Liver (tissue), 9 donors: ENCODE measurements around the gene RGS7. TPM values are rescaled to one million over a fixed set of nuclear protein-coding genes. Genes with fewer than 3 reads are reported as not detected.

ENCODE experiments used
- DNase-seq: peaks from one replicate; pipeline ENCODE4 v3.0.0-alpha.2; 2017; ENCODE audit warnings: low spot score
- H3K27ac ChIP-seq, 2 donors: one replicate each; pipeline ENCODE4 v1.7.0; 2013; ENCODE audit warnings: inconsistent platforms in 2 of 2, low read length in 2 of 2, control low read depth in 1 of 2, low read depth in 1 of 2, mild to moderate bottlenecking in 1 of 2
- H3K27me3 ChIP-seq, 4 donors: one replicate each; pipeline versions ENCODE4 v1.6.1 to v1.7.0; 2013; ENCODE audit warnings: low read length in 3 of 4, inconsistent platforms in 1 of 4, mild to moderate bottlenecking in 1 of 4, moderate library complexity in 1 of 4; ENCODE audit not compliant: control insufficient read depth in 4 of 4, insufficient read depth in 4 of 4
- H3K36me3 ChIP-seq, 4 donors: one replicate each; pipeline versions ENCODE4 v1.6.1 to v1.7.0; 2013; ENCODE audit warnings: low read length in 3 of 4, mild to moderate bottlenecking in 3 of 4, low read depth in 1 of 4, moderate library complexity in 1 of 4; ENCODE audit not compliant: control insufficient read depth in 4 of 4, insufficient read depth in 3 of 4
- H3K4me1 ChIP-seq, 4 donors: one replicate each; pipeline versions ENCODE4 v1.6.1 to v1.7.0; 2013; ENCODE audit warnings: low read length in 3 of 4, mild to moderate bottlenecking in 3 of 4, moderate library complexity in 1 of 4; ENCODE audit not compliant: control insufficient read depth in 4 of 4, insufficient read depth in 4 of 4
- H3K4me3 ChIP-seq, 3 donors: one replicate each; pipeline versions ENCODE4 v1.6.1 to v1.7.0; 2013; ENCODE audit warnings: low read length in 3 of 3, control low read depth in 1 of 3, low read depth in 1 of 3, mild to moderate bottlenecking in 1 of 3
- H3K9ac ChIP-seq, 2 donors: one replicate each; pipeline ENCODE4 v1.7.0; 2013; ENCODE audit warnings: low read length in 2 of 2, mild to moderate bottlenecking in 2 of 2, moderate library complexity in 2 of 2, control low read depth in 1 of 2, low read depth in 1 of 2
- H3K9me3 ChIP-seq, 4 donors: one replicate each; pipeline versions ENCODE4 v1.6.1 to v1.7.0; 2013; ENCODE audit warnings: low read length in 3 of 4; ENCODE audit not compliant: control insufficient read depth in 4 of 4
- EGR1 ChIP-seq, 2 donors: IDR thresholded peaks; 2 replicates each; pipeline ENCODE4 v1.6.1; 2016 to 2018; ENCODE audit warnings: antibody characterized with exemption in 2 of 2, low read depth in 2 of 2
- FOXA1 ChIP-seq: IDR thresholded peaks from 2 replicates; pipeline ENCODE4 v1.6.1; 2016; ENCODE audit warnings: antibody characterized with exemption
- FOXA2 ChIP-seq: IDR thresholded peaks from 2 replicates; pipeline ENCODE4 v1.6.1; 2016; ENCODE audit warnings: antibody characterized with exemption
- GABPA ChIP-seq, 2 donors: IDR thresholded peaks in 1 of 2; conservative IDR thresholded peaks in 1 of 2; 2 replicates each; pipeline ENCODE4 v1.6.1; 2016; ENCODE audit warnings: antibody characterized with exemption in 2 of 2, mild to moderate bottlenecking in 1 of 2, moderate library complexity in 1 of 2
- HNF4A ChIP-seq, 2 donors: conservative IDR thresholded peaks; 2 replicates each; pipeline ENCODE4 v1.6.1; 2016; ENCODE audit warnings: antibody characterized with exemption in 2 of 2, mild to moderate bottlenecking in 2 of 2
- HNF4G ChIP-seq: IDR thresholded peaks from 2 replicates; pipeline ENCODE4 v1.6.1; 2016; ENCODE audit warnings: antibody characterized with exemption
- JUND ChIP-seq, 2 donors: IDR thresholded peaks; 2 replicates each; pipeline ENCODE4 v1.6.1; 2016; ENCODE audit warnings: antibody characterized with exemption in 2 of 2
- NR2F2 ChIP-seq: IDR thresholded peaks from 2 replicates; pipeline ENCODE4 v1.6.1; 2016; ENCODE audit warnings: antibody characterized with exemption
- RAD21 ChIP-seq, 2 donors: IDR thresholded peaks; 2 replicates each; pipeline ENCODE4 v1.6.1; 2016; ENCODE audit warnings: antibody characterized with exemption in 2 of 2, mild to moderate bottlenecking in 2 of 2
- RXRA ChIP-seq, 2 donors: IDR thresholded peaks; 2 replicates each; pipeline ENCODE4 v1.6.1; 2017 to 2018; ENCODE audit warnings: antibody characterized with exemption in 2 of 2, mild to moderate bottlenecking in 1 of 2
- SP1 ChIP-seq: IDR thresholded peaks from 2 replicates; pipeline ENCODE4 v1.6.1; 2018; ENCODE audit warnings: antibody characterized with exemption, mild to moderate bottlenecking
- TAF1 ChIP-seq: conservative IDR thresholded peaks from 2 replicates; pipeline ENCODE4 v1.6.1; 2016; ENCODE audit warnings: antibody characterized with exemption, mild to moderate bottlenecking
- YY1 ChIP-seq: IDR thresholded peaks from 2 replicates; pipeline ENCODE4 v1.6.1; 2016; ENCODE audit warnings: antibody characterized with exemption, mild to moderate bottlenecking
- whole genome bisulfite sequencing: extraction: QIAGEN DNeasy Blood & Tissue Kit; methylation state at CpG from one replicate; pipeline ENCODE4 v1.1.7; 2013; 5-methylcytosine and 5-hydroxymethylcytosine counted together
- polyA plus RNA-seq, 2 donors: library from polyadenylated mRNA; stranded (reverse) in 1 of 2; unstranded in 1 of 2; fragments of 200-250 nt in 1 of 2; fragments of >200 nt in 1 of 2; fragmentation: Nextera tagmentation in 1 of 2; extraction: Ambion mirVana in 1 of 2; gene quantifications; one replicate each; pipeline versions ENCODE4 v1.2.1 to v1.2.3, GENCODE V29; 2013 to 2015
- total RNA-seq, 2 donors: library from RNA; depleted of rRNA; stranded (reverse); fragments of >200 nt; gene quantifications; one replicate each; pipeline ENCODE4 v1.2.3, GENCODE V29; 2014
- TF ChIP-seq, protein P1 (sequence below): fragments of 150-350 bp; IDR thresholded peaks from 2 replicates; pipeline ENCODE4 v1.5.1; 2017; ENCODE audit warnings: improper control_type of control experiment, low read depth, low read length; ENCODE audit not compliant: missing input control
- TF ChIP-seq, protein P2 (sequence below): IDR thresholded peaks from 2 replicates; pipeline ENCODE4 v1.6.1; 2016; ENCODE audit warnings: antibody characterized with exemption
- TF ChIP-seq, protein P3 (sequence below): IDR thresholded peaks from 2 replicates; pipeline ENCODE4 v1.6.1; 2016; ENCODE audit warnings: antibody characterized with exemption
- TF ChIP-seq, protein P4 (sequence below): IDR thresholded peaks from 2 replicates; pipeline ENCODE4 v1.6.1; 2016; ENCODE audit warnings: antibody characterized with exemption
- TF ChIP-seq, protein P5 (sequence below): IDR thresholded peaks from 2 replicates; pipeline ENCODE4 v1.6.1; 2016; ENCODE audit warnings: antibody characterized with exemption, mild to moderate bottlenecking
- donor health status: healthy.
- donor health status: healthy.
- donor health status: healthy.
- donor health status: healthy.
- donor health status: healthy.

Gene RGS7
- total and polyA plus RNA-seq, 4 donors: 0.05 to 0.18 TPM; not detected in 2

DNA sequence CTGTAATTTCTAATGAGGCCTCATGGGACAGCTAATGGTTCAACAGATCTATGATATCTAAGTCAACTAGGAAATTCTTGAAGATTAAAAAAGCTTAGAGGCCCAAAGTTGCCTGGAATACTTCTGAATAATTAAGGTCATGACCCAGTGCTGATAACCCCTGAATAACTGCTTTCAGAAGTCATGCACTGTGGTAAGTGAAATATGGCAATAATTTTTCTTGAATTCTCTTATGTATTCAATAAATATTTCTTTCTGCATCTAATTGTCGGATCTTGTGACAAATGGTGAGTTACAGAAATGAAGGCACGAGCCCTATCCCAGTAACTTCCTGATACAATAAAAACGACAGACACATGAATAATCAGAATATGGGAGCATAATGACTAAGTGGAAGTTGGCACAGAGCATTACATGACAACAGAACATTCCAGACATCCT lies 525.8 kb downstream of the RGS7 start:
- no peak for DNase-seq
- WGBS: 62% methylated on average over 3 of the region's 3 CpGs
- peaks cover 0 to 2% (median 0%) of the 10 kb centered on the region in 4 donors for H3K27me3 ChIP-seq
- H3K4me3 ChIP-seq: no peak overlapping the region
- H3K9me3 ChIP-seq: no peaks in the 10 kb centered on the region
- H3K4me1 ChIP-seq: no peaks in the 10 kb centered on the region
- no peak overlapping the region for H3K27ac ChIP-seq
- H3K36me3 ChIP-seq: no peaks in the 10 kb centered on the region
- H3K9ac ChIP-seq: no peak overlapping the region
- TF ChIP-seq HNF4G (no peak), GABPA (IDR thresholded peaks at IDR 0.05 in 1 of 2, conservative IDR thresholded peaks at IDR 0.05 in 1 of 2) (no peak), JUND (IDR thresholded peaks at IDR 0.05) (no peak), FOXA1 (no peak), RXRA (IDR thresholded peaks at IDR 0.05) (no peak), YY1 (no peak), EGR1 (IDR thresholded peaks at IDR 0.05; ENCODE audit: low read depth in 2 of 2) (no peak), TAF1 (no peak), RAD21 (IDR thresholded peaks at IDR 0.05) (no peak), FOXA2 (no peak), NR2F2 (no peak), SP1 (no peak), HNF4A (conservative IDR thresholded peaks at IDR 0.05) (no peak)
- TF ChIP-seq, protein P1, sequence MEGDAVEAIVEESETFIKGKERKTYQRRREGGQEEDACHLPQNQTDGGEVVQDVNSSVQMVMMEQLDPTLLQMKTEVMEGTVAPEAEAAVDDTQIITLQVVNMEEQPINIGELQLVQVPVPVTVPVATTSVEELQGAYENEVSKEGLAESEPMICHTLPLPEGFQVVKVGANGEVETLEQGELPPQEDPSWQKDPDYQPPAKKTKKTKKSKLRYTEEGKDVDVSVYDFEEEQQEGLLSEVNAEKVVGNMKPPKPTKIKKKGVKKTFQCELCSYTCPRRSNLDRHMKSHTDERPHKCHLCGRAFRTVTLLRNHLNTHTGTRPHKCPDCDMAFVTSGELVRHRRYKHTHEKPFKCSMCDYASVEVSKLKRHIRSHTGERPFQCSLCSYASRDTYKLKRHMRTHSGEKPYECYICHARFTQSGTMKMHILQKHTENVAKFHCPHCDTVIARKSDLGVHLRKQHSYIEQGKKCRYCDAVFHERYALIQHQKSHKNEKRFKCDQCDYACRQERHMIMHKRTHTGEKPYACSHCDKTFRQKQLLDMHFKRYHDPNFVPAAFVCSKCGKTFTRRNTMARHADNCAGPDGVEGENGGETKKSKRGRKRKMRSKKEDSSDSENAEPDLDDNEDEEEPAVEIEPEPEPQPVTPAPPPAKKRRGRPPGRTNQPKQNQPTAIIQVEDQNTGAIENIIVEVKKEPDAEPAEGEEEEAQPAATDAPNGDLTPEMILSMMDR: no peak
- TF ChIP-seq, protein P2, sequence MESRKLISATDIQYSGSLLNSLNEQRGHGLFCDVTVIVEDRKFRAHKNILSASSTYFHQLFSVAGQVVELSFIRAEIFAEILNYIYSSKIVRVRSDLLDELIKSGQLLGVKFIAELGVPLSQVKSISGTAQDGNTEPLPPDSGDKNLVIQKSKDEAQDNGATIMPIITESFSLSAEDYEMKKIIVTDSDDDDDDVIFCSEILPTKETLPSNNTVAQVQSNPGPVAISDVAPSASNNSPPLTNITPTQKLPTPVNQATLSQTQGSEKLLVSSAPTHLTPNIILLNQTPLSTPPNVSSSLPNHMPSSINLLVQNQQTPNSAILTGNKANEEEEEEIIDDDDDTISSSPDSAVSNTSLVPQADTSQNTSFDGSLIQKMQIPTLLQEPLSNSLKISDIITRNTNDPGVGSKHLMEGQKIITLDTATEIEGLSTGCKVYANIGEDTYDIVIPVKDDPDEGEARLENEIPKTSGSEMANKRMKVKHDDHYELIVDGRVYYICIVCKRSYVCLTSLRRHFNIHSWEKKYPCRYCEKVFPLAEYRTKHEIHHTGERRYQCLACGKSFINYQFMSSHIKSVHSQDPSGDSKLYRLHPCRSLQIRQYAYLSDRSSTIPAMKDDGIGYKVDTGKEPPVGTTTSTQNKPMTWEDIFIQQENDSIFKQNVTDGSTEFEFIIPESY: no peak
- TF ChIP-seq, protein P3, sequence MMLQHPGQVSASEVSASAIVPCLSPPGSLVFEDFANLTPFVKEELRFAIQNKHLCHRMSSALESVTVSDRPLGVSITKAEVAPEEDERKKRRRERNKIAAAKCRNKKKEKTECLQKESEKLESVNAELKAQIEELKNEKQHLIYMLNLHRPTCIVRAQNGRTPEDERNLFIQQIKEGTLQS: no peak
- TF ChIP-seq, protein P4, sequence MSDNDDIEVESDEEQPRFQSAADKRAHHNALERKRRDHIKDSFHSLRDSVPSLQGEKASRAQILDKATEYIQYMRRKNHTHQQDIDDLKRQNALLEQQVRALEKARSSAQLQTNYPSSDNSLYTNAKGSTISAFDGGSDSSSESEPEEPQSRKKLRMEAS: no peak
- TF ChIP-seq, protein P5, sequence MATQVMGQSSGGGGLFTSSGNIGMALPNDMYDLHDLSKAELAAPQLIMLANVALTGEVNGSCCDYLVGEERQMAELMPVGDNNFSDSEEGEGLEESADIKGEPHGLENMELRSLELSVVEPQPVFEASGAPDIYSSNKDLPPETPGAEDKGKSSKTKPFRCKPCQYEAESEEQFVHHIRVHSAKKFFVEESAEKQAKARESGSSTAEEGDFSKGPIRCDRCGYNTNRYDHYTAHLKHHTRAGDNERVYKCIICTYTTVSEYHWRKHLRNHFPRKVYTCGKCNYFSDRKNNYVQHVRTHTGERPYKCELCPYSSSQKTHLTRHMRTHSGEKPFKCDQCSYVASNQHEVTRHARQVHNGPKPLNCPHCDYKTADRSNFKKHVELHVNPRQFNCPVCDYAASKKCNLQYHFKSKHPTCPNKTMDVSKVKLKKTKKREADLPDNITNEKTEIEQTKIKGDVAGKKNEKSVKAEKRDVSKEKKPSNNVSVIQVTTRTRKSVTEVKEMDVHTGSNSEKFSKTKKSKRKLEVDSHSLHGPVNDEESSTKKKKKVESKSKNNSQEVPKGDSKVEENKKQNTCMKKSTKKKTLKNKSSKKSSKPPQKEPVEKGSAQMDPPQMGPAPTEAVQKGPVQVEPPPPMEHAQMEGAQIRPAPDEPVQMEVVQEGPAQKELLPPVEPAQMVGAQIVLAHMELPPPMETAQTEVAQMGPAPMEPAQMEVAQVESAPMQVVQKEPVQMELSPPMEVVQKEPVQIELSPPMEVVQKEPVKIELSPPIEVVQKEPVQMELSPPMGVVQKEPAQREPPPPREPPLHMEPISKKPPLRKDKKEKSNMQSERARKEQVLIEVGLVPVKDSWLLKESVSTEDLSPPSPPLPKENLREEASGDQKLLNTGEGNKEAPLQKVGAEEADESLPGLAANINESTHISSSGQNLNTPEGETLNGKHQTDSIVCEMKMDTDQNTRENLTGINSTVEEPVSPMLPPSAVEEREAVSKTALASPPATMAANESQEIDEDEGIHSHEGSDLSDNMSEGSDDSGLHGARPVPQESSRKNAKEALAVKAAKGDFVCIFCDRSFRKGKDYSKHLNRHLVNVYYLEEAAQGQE: no peak
